DMS79 (cell line): ENCODE data around the gene RIPOR1.
A peak's percentile ranks its signal among the peaks of the same experiment; 100 is the strongest.

Source experiments
- DNase-seq: peaks from one replicate; lab custom pipeline; 2025; lab: John Stamatoyannopoulos, UW

Gene RIPOR1

GRCh38 chr16:67539271-67539670 is 10.6 kb downstream of the RIPOR1 start:
- no peak for DNase-seq

- no peak for DNase-seq
These were observed 11.3 kb downstream of the RIPOR1 start for GRCh38 chr16:67539691-67540635.

- no peak for DNase-seq
These were observed 12.1 kb downstream of the RIPOR1 start for GRCh38 chr16:67540756-67541155.

- peak; percentile 34 for DNase-seq
These were observed 13.0 kb downstream of the RIPOR1 start for GRCh38 chr16:67541391-67542263.

- no peak for DNase-seq
These were observed 13.8 kb downstream of the RIPOR1 start for GRCh38 chr16:67542464-67542863.

GRCh38 chr16:67543036-67543435 is 14.4 kb downstream of the RIPOR1 start:
- DNase-seq, result no peak

- no peak for DNase-seq
These were observed 15.0 kb downstream of the RIPOR1 start for GRCh38 chr16:67543582-67543981.

- no peak for DNase-seq
These were observed 15.8 kb downstream of the RIPOR1 start for GRCh38 chr16:67544329-67544841.

- DNase-seq, result no peak
These were observed 16.4 kb downstream of the RIPOR1 start for GRCh38 chr16:67544844-67545664.

GRCh38 chr16:67545665-67546024 is 17.0 kb downstream of the RIPOR1 start:
- no peak for DNase-seq

GRCh38 chr16:67546091-67546501 is 17.5 kb downstream of the RIPOR1 start:
- no peak for DNase-seq

GRCh38 chr16:67546761-67547422 is 18.3 kb downstream of the RIPOR1 start:
- peak; percentile 28 for DNase-seq

GRCh38 chr16:67547423-67548264 is 19.0 kb downstream of the RIPOR1 start:
- no peak for DNase-seq

GRCh38 chr16:67548265-67549126 is 19.9 kb downstream of the RIPOR1 start:
- DNase-seq, result no peak

- no peak for DNase-seq
These were observed 20.6 kb downstream of the RIPOR1 start for GRCh38 chr16:67549240-67549639.

GRCh38 chr16:67549936-67550335 is 21.3 kb downstream of the RIPOR1 start:
- no peak for DNase-seq

GRCh38 chr16:67551091-67551490 is 22.5 kb downstream of the RIPOR1 start:
- DNase-seq, result no peak

GRCh38 chr16:67551972-67552371 is 23.3 kb downstream of the RIPOR1 start:
- DNase-seq, result no peak

- DNase-seq, result no peak
These were observed 23.8 kb downstream of the RIPOR1 start for GRCh38 chr16:67552476-67552875.
